GM18868 (cell line): ENCODE measurements around the gene KLRC4.
"Not testable (repeated sequence)": the region's sequence is repeated elsewhere in the genome, so short reads cannot be mapped to it uniquely, and the experiment has no call there.

ENCODE experiments used
- ATAC-seq: cut with Tn5 transposase; IDR thresholded peaks from one replicate; pipeline ENCODE4 v1.9.1; 2021; ENCODE audit warnings: mild to moderate bottlenecking, moderate library complexity; ENCODE audit not compliant: unreplicated experiment

The KLRC4 gene

GRCh38 chr12:10369557-10370415 is 39.8 kb downstream of the KLRC4 start:
- no peak for ATAC-seq

GRCh38 chr12:10368206-10369171 is 41.1 kb downstream of the KLRC4 start:
- ATAC-seq: no peak

GRCh38 chr12:10367714-10368113 is 41.8 kb downstream of the KLRC4 start:
- ATAC-seq: not testable (repeated sequence)

- ATAC-seq: no peak
These were observed 42.7 kb downstream of the KLRC4 start for GRCh38 chr12:10366875-10367274.

- ATAC-seq: no peak
These were observed 43.7 kb downstream of the KLRC4 start for GRCh38 chr12:10365696-10366405.

GRCh38 chr12:10364815-10365622 is 44.5 kb downstream of the KLRC4 start:
- ATAC-seq: peak; percentile 50

GRCh38 chr12:10363914-10364814 is 45.4 kb downstream of the KLRC4 start:
- peak; percentile 91 for ATAC-seq

GRCh38 chr12:10363658-10363913 is 46.0 kb downstream of the KLRC4 start:
- no peak for ATAC-seq

- ATAC-seq: no peak
These were observed 46.5 kb downstream of the KLRC4 start for GRCh38 chr12:10362828-10363657.

- no peak for ATAC-seq
These were observed 47.2 kb downstream of the KLRC4 start for GRCh38 chr12:10362325-10362724.

- ATAC-seq: no peak
These were observed 47.9 kb downstream of the KLRC4 start for GRCh38 chr12:10361622-10362021.

GRCh38 chr12:10361084-10361483 is 48.5 kb downstream of the KLRC4 start:
- ATAC-seq: no peak

GRCh38 chr12:10358969-10359368 is 50.6 kb downstream of the KLRC4 start:
- no peak for ATAC-seq

- no peak for ATAC-seq
These were observed 51.4 kb downstream of the KLRC4 start for GRCh38 chr12:10358131-10358530.
